Esophagus squamous epithelium (tissue), 4 donors: Measurements from ENCODE around the gene IFT80.

ENCODE experiments used
- POLR2A ChIP-seq, 4 donors: fragments of 450-650 bp; IDR thresholded peaks; one replicate each; pipeline ENCODE4 v1.6.1; 2017; ENCODE audit warnings: antibody characterized with exemption in 4 of 4, mild to moderate bottlenecking in 4 of 4, moderate library complexity in 3 of 4
- TF ChIP-seq, protein P1 (sequence below), 6 experiments: fragments of 450-650 bp in 4 of 6; fragments of 200-600 bp in 2 of 6; sonication (generic) in 2 of 6; IDR thresholded peaks; one replicate each; pipeline ENCODE4 v1.5.1; 2016 to 2019; ENCODE audit warnings: antibody characterized with exemption in 6 of 6, mild to moderate bottlenecking in 4 of 6, moderate library complexity in 4 of 6

DNA sequence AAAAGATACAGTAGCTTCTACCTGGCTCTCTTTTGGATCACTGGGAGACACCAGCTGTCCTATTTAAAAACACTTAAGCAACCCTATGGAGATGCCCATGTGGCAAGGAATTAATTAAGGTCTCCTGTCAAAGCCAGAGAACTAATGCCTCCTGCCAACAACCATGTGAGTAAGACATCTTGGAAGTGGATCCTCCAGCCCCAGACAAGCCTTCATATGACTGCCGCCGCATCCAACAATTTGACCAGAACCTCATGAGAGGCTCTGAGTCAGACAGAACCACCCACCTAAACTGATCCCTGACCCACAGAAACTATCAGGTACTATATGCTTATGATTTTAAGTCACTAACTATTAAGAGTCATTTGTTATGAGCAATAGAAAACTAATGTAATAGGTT, 22.3 kb downstream of the IFT80 start:
- TF ChIP-seq, protein P1, sequence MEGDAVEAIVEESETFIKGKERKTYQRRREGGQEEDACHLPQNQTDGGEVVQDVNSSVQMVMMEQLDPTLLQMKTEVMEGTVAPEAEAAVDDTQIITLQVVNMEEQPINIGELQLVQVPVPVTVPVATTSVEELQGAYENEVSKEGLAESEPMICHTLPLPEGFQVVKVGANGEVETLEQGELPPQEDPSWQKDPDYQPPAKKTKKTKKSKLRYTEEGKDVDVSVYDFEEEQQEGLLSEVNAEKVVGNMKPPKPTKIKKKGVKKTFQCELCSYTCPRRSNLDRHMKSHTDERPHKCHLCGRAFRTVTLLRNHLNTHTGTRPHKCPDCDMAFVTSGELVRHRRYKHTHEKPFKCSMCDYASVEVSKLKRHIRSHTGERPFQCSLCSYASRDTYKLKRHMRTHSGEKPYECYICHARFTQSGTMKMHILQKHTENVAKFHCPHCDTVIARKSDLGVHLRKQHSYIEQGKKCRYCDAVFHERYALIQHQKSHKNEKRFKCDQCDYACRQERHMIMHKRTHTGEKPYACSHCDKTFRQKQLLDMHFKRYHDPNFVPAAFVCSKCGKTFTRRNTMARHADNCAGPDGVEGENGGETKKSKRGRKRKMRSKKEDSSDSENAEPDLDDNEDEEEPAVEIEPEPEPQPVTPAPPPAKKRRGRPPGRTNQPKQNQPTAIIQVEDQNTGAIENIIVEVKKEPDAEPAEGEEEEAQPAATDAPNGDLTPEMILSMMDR (IDR thresholded peaks at IDR 0.05), result no peak
- no peak for TF ChIP-seq POLR2A (IDR thresholded peaks at IDR 0.05)
